Germinal center (tissue), 1 donor: ENCODE measurements around the gene SMIM26.
A peak's percentile ranks its signal among the peaks of the same experiment; 100 is the strongest.
"Not testable (repeated sequence)": the region's sequence is repeated elsewhere in the genome, so short reads cannot be mapped to it uniquely, and the experiment has no call there.

Experiments
- DNase-seq: peaks from one replicate; pipeline ENCODE4 v3.0.0; 2012; ENCODE audit warnings: mixed read lengths, low spot score

SMIM26 gene

DNA sequence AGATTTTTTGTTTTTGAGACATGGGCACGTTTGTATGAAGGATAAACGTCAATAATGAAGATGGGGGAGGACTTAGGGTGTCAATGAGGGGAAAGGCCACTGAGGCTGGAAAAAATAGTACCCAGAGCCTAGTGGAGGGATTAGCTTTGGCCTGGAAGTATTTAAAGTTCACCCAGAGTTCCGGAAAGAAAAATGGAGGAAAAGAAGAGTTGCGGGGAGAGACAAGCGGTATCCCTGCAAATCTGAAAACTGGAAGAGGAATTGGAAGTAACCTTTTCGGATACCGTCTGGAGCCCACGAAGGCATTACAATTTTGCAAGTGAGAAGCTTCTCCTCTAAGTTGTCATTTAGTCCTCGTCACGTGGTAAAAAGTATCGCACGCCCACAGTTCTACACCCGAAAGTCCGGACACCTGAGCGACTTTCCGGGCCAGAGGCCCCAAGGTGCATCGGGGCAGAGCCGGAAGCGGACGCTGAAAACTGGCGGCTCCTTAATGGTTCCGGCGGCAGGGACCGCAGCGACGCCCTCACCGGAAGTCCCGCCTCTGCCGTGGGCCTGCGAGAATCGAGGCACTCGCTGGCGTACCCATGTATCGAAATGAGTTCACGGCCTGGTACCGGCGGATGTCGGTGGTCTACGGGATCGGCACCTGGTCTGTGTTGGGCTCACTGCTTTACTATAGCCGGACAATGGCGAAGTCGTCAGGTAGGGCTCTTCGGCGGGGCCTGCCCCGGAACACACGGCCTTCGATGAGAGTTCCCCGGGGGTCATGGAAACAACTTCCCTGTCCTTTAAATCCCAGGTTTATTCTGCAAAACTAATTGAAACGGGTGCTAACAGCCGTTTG is at the start of gene SMIM26:
Gene SMIM26, plus strand, starts transcription at position 541 of the 847 bp plus-strand sequence. Its CDS starts 47 bp downstream, at position 588.
- peak; percentile 94 for DNase-seq

DNA sequence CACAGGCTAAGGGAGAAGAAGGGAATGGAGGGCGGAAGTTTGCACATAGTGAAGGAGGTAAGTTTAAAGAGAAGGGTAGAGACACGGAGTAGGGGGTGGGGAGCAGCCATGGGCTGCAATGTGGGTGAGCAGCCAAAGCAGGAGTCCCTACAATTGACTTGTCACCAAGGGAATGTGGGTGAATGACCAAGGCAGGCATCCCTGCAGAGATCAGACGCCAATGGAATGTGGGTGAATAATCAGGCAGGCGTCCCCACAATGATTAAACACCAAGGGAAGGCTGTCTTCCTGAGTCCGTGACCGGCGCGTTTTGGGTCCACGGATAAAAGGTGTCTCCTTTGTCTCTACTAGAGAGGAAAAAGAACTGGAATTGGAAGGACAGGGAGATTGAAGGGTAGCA is 45.2 kb upstream of the SMIM26 start:
- DNase-seq = not testable (repeated sequence)

- no peak for DNase-seq
Measured at GRCh38 chr20:18523066-18523465, 44.2 kb upstream of the SMIM26 start.

DNA sequence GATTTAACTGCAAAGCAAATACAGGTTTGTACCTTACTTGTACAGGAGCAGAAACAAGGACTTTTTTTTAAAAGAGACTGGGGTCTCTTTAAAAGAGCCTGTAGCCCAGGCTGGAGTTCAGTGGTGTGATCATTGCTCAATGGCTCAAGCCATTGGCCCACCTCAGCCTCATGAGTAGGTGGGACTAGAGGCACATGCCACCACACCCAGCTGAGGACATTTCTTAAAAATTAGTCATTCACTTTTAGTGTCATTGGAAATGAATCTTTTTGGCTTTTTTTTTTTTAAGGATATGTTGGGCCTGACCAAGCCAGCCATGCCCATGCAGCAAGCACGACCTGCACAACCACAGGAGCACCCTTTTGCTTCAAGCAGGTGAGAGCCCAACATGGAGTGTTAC is 42.6 kb upstream of the SMIM26 start:
- DNase-seq = no peak

- DNase-seq = not testable (repeated sequence)
Measured at GRCh38 chr20:18526761-18527160, 40.5 kb upstream of the SMIM26 start.

DNA sequence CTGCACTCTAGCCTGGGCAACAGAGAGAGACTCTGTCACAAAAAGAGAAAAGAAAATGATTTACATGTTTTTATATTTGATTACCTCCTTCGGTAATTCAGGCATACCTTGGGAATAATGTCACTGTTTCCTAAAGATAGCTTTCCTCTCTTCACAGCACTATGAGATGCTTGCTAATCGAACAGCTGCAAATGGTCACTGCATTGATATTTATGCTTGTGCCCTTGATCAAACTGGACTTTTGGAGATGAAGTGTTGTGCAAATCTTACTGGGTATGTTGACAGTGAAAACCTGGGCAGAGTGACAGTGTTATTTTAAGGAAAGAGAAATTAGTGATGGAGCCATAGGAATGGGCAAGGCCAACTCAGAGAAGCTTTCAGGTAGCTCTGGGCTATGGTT is 39.9 kb upstream of the SMIM26 start:
- no peak for DNase-seq

DNA sequence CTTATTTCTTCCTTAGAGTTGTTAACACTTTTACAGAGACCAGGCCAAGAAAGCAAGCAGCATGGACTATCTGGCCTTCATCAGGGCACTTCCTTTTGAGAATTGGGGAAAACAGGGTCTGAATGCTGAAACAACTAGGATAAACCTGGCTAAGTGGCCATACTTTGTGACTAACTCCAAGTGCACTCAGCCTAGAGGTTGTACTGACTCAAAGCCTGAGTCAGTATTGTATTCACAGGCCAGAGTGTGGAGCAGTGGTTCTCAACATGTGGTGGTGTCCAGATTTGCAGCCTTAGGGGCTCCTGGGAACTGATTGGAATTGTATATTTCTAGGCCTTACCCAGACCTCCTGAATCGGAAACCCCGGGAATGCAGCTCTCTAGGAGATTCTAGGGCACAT is 39.4 kb upstream of the SMIM26 start:
- DNase-seq = no peak

- DNase-seq = no peak
Measured at GRCh38 chr20:18529041-18529440, 38.2 kb upstream of the SMIM26 start.

GRCh38 chr20:18532626-18533025 is 34.6 kb upstream of the SMIM26 start:
- DNase-seq = no peak

- DNase-seq = no peak
Measured at GRCh38 chr20:18533491-18533890, 33.7 kb upstream of the SMIM26 start.

DNA sequence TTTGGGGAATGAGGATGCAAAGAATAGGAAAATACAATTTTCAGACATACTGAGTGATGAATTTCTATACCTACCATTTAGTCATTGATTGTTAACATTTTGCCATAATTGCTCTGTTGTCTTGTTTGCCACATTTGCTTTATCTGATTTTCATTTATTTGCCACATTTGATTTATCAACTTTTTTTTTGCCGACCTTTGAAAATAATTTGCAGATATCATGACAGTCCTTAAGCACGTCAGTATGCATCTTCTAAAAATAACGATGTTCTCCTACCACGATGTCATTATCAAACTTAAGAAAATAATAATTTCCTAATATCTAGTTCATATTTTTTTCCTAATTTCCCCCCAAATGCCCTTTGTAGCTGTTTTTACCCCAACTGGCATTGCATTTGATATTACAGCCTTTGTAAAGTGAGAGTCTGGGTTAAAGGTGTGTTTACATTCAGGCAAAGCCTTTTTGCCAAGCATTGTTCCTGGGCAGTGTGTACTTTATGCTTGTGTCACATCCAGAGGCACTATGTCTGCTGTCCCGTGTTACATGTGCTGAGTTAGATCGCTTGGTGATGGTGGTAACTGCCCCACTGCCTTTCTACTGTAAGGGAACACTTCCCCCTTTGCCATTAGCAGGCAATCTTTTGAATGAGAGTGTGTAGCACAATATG is 33.1 kb upstream of the SMIM26 start:
- no peak for DNase-seq

- DNase-seq = no peak
Measured at GRCh38 chr20:18537651-18538050, 29.6 kb upstream of the SMIM26 start.

DNA sequence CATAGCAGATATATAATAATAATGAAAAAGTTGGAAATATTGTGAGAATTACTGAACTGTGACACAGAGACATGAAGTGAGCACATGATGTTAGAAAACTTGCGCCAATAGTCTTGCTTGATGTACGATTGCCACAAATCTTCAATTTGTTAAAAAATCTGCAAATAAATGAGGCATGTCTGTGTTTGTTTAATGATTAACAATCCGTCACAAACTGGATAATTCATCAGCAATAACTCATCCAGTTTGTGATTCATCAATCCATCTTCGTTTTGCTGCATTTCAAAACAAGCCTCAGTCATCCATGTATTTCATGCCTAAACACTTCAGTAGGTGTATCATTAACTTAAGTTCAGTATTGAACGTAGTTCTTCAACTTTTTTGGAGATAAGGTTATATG is 25.5 kb upstream of the SMIM26 start:
- DNase-seq = no peak

DNA sequence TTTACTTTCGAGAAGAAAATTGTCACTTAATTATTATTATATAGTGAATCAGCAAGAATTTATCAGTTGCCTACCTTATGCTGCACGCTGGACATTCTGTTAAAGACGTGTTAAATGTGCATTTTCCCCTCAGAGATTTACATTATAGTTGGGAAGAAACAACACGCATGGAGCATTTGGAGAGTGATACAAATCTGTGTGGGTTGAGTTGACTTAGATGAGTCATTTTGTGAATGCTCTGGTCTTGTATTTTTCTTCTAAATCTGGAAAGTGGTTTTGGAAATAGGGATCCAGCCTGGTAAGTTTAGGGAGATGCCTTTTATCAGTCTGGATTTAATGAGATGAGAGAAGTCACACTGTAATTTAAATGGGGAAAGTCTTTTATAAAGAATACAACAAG is 24.0 kb upstream of the SMIM26 start:
- no peak for DNase-seq

DNA sequence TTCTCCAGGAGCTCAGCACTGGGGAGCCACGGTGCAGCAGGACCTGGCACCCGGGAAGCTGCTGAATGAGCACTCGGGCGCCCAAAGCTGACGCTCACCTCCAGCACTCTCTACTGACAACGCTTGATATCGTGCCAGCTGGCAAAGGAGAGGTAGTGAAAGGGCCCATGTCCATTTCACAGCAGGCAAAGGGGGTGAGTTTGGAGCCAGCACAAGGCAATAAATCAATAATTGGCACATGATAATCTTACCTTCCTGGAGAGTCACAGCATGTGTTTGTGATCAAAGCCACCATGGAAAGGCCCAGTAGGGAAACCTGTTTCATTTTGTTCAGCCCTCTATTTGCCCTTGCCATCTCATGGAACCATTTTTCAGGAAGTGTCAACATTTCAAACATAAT is 23.3 kb upstream of the SMIM26 start:
- DNase-seq = no peak

GRCh38 chr20:18545566-18545965 is 21.7 kb upstream of the SMIM26 start:
- no peak for DNase-seq

DNA sequence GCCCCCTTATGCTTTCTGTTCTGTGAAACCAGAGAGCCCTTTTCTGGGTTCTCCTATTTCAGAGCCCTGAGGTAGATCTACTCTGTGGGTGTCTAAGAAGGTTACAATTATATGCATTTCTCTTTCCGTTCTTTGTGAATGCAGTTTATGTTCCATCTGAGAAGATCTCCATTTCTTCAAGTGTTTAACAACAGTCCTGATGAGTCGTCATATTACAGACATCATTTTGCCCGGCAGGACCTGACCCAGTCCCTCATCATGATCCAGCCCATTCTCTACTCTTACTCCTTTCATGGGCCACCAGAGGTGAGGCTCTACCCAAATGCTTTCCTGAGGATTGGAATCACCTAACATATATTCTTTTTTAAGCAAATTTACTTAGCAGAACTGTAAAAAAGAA is 18.8 kb upstream of the SMIM26 start:
- no peak for DNase-seq

DNA sequence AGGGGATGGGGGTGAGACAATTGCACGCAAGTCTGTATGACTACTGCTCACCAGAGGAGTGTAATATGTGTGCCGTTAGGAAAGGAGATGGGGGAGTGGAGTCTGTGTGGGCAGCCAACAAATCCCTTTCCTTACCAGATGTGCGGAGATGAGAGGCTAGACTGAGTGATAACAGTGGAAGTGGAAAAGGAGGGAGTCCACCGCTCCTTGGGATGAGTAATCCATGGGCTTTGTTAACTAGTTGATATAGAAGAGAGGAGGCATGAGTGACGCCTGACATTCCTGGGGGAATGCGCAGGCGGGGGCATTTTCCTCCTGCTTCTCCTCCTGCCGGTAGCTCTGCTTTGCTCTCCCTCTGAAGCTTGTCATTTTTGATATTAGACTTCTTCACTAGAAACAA is 13.5 kb upstream of the SMIM26 start:
- no peak for DNase-seq

GRCh38 chr20:18567739-18568091 is 483 bp downstream of the SMIM26 start:
- DNase-seq = no peak

- DNase-seq = no peak
Measured at GRCh38 chr20:18571009-18571408, 3.8 kb downstream of the SMIM26 start.

DNA sequence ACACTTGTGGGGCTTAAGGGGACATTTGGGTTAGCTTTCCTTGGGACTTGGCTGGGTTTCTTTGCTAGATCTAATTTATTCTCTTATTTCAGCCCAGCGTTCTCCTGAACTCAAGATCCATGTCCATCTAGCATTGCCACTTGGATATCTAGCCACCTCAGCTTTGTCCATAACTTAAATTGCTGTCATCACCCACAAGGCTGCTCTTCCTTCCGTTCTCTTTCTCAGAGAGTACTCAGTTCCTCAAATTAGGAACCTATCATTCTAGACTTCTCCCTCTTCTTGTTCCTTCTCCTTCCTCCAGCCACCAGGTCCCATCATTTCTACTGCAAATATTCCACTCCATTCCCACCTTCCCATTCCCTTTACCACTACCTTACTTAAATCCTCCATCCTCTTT is 4.3 kb downstream of the SMIM26 start:
- no peak for DNase-seq

DNA sequence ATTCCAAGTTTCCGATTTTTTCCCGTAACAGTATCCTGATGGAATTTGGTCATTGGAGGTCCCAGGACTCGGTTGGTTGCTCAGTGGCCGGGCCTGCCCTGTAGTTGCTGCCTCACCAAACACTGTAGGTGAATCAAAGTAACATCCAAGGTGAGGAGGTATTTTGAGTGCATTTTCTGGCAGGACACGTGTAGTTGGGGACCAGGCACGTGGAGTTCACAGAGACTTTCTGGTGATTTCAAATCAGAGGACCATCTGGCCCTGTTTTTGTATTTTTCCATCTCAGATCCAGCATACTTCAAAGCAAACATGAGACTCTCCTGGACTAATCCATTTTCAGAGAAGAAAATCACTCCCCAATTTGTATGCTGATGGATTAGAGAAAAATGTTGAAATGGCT is 10.7 kb downstream of the SMIM26 start:
- DNase-seq = no peak

DNA sequence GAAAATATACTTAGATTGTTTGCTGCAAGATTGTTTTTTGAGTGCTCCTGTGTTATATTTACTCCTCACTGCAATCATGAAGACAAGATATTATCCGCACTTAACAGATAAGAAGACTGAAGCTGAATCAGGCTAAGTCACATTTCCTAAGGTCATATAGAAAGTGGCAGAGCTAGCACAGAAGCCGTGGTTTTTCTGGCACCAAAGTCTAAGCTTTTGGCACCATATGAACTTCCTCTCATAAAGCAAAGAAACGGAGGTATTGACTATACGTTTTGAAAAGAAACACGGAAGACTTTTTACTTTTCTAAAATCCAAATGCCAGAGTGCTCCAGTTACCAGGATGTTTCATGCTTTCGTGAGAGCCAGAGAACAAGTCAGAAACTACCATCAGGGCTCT is 11.3 kb downstream of the SMIM26 start:
- no peak for DNase-seq

- DNase-seq = no peak
Measured at GRCh38 chr20:18580012-18580411, 12.8 kb downstream of the SMIM26 start.
